Measurements from ENCODE around the gene VILL. TPM values are rescaled to one million over a fixed set of nuclear protein-coding genes. Genes with fewer than 3 reads are reported as not detected.

The VILL gene
- polyA plus RNA-seq, 1 of the 3 experiments (the other 2 are of a cell fraction) = 8.8 TPM

DNA sequence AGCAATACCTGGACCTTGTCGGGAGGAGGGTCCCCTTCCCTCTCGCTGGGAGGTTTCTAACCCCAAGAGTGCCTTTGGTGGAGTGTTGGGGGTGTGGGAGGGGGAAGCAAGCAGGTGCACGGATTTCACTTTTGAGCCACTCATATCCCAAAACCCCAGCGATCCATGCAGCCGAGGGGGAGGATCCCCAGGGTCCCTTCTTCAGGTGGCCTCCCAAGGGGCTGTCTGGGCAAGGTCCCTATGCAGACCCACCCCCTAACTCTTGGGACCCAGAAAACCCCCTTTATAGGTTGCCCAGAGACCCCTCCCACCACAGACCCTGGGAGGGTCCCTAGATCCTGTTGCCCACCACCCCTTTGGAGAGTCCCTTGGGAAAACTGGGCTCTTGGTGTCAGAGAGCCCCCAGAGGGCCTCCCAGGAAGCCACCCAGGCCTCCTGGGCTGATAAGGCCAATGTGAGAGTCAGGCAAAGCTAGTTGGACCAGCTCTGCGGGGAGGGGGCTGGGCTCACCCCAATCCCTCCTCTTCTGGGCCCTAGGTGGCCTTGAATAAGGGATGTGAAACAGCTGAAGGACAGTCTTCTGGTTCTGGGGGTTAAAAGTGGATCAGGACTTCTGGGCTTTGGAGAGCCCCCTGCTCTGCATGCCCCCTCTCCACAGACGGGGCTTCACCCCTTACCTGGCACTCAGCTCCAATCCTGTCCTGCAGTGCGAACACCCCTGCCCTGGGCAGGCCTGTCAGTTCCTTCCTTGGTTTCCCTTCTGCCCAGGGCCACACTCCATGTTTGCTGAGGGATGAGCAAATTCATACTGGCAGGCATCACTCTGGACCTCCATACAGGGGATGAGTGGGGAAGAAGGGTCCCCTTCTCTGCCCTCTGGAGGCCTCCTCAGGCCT, 39.8 kb downstream of the VILL start:
- peaks cover 13% of the 10 kb centered on the region for H3F3A ChIP-seq (replicated peaks; ENCODE audit: insufficient read depth)
- H3K9me3 ChIP-seq = no peaks in the 10 kb centered on the region
- no peaks in the 10 kb centered on the region for H3K27me3 ChIP-seq (ENCODE audit: insufficient read depth)
- H3K9me2 ChIP-seq = no peaks in the 10 kb centered on the region
- DNase-seq = no peak
- TF ChIP-seq RFX5 (IDR thresholded peaks at IDR 0.05; ENCODE audit: low read length) (no peak), POLR2AphosphoS5 (IDR thresholded peaks at IDR 0.05; ENCODE audit: low read depth, low read length) (0 out of 2 replicates have a peak, but pooled peaks have one; percentile 2)
- CTCF ChIA-PET = interaction anchor here (0.7 kb wide), 1 partner anchor 27 kb away, joined by 3 read pairs; no protein-coding TSS in a partner anchor
- peak overlapping the region; percentile 83 for H3K4me2 ChIP-seq
- H3K9ac ChIP-seq = peak overlapping the region; percentile 92
- peaks cover 18 to 23% of the 10 kb centered on the region in 2 experiments; a peak in 3 of 4 replicates for H3K4me1 ChIP-seq (ENCODE audit: control insufficient read depth in 1 of 2, insufficient read depth in 2 of 2, low read depth in 1 of 2, low read length in 1 of 2)
- H3K36me3 ChIP-seq (replicated peaks in 1 of 2; ENCODE audit: control insufficient read depth in 1 of 2, insufficient read depth in 2 of 2, low read length in 1 of 2) = no peaks in the 10 kb centered on the region
- 13% methylated on average over 2 of the region's 8 CpGs for WGBS (ENCODE audit: low lambda C conversion rate)
- H2AFZ ChIP-seq (ENCODE audit: low read depth) = peak overlapping the region; percentile 88
- H3K4me3 ChIP-seq (ENCODE audit: low read depth in 2 of 2, low read length in 1 of 2) = peak overlapping the region; percentile 75 to 77
- peaks cover 3% of the 10 kb centered on the region; the same call in 1 of the 2 replicates for H4K20me1 ChIP-seq (ENCODE audit: insufficient read depth)
- peak overlapping the region in 1 of 2 experiments; percentile 58; a peak in 3 of 4 replicates for H3K27ac ChIP-seq (ENCODE audit: low read depth in 2 of 2, low read length in 1 of 2)
- POLR2A ChIA-PET = interaction anchor here (0.6 to 1.8 kb wide), 4 partner anchors 12 to 241 kb away, joined by 3 to 6 read pairs (median 4); partner anchors contain the start of gene ACAA1
- peaks cover 3% of the 10 kb centered on the region; the same call in 1 of the 2 replicates for H3K79me2 ChIP-seq (ENCODE audit: insufficient read depth)

DNA sequence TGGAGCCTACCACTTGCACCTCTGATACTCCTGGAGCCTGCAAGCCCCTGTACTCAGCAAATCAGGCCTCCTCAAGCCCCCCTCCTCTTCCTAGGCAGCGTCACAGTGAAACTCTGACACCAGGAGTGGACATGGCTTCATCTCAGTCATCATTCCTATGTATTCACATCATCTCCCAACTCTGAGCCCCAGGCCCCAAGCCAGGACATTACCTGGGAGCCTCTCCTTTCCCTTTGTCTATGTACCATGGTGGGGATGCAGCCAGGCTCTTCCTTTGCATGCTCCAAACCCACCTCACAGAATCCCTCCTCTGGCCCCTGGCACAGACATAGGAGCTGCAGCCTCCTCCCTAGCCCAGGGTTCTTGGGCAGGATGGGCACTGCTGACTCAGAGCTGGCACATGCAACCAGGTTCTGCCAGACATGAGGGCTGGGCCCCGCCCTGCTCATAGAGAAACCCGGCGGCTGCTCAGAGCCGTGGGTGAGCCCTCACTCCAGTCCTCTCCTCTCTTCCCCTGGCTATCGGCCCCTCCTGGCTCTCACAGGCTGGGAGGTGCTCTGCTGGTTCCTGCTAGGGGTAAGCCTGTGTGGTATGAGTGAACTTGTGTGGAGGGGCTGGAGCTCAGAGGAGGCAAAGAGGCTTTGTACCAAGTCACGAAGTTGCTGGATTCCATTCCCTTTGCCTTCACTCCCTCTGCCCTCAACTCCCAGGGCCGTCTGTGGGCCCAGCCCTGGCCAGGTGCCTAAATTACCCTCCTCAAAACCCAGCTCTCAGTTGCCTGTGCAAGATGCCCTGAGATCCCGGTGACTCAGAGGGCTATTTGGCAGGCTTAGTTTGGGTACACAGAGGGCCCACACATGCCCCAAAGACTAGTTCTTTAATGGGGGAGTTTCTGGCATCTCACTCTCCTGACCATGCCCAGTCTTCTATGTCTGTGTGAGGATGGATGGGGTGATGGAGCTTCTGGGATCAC, 40.7 kb downstream of the VILL start:
- peaks cover 13 to 17% of the 10 kb centered on the region in 2 experiments; a peak in 3 of 4 replicates for H3K4me1 ChIP-seq (ENCODE audit: control insufficient read depth in 1 of 2, insufficient read depth in 2 of 2, low read depth in 1 of 2, low read length in 1 of 2)
- H4K20me1 ChIP-seq (ENCODE audit: insufficient read depth) = peaks cover 3% of the 10 kb centered on the region; the same call in 1 of the 2 replicates
- no peaks in the 10 kb centered on the region for H3K27me3 ChIP-seq (ENCODE audit: insufficient read depth)
- ChIA-PET POLR2A (interaction anchor here (1.8 kb wide), 1 partner anchor 105 kb away, joined by 6 read pairs; the partner anchor contains the start of gene ACAA1), CTCF (no interaction called here)
- peak overlapping the region; percentile 83 for H3K4me2 ChIP-seq
- H3F3A ChIP-seq (replicated peaks; ENCODE audit: insufficient read depth) = peaks cover 6% of the 10 kb centered on the region
- no peaks in the 10 kb centered on the region for H3K9me3 ChIP-seq
- H3K27ac ChIP-seq (ENCODE audit: low read depth in 2 of 2, low read length in 1 of 2) = peak overlapping the region in 1 of 2 experiments; percentile 58; a peak in 2 of 4 replicates
- no peak overlapping the region for H3K4me3 ChIP-seq (ENCODE audit: low read depth in 2 of 2, low read length in 1 of 2)
- H3K36me3 ChIP-seq (replicated peaks in 1 of 2; ENCODE audit: control insufficient read depth in 1 of 2, insufficient read depth in 2 of 2, low read length in 1 of 2) = no peaks in the 10 kb centered on the region
- DNase-seq = no peak
- TF ChIP-seq YY1 (IDR thresholded peaks at IDR 0.05; ENCODE audit: low read depth) = no peak; the same call in 1 of the 2 replicates
- peak; percentile 56; the same call in 1 of the 2 replicates for TF ChIP-seq FOSL2 (IDR thresholded peaks at IDR 0.05; ENCODE audit: borderline replicate concordance, low read depth)
- TF ChIP-seq, protein P1, sequence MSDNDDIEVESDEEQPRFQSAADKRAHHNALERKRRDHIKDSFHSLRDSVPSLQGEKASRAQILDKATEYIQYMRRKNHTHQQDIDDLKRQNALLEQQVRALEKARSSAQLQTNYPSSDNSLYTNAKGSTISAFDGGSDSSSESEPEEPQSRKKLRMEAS (IDR thresholded peaks at IDR 0.05; ENCODE audit: low read depth) = peak; percentile 73
- TF ChIP-seq JUND (IDR thresholded peaks at IDR 0.05) = peak; percentile 30; the same call in 1 of the 2 replicates
- no peak for TF ChIP-seq MEF2A (IDR thresholded peaks at IDR 0.05; ENCODE audit: borderline replicate concordance, low read depth)
- peak; percentile 67 for TF ChIP-seq NFIC (IDR thresholded peaks at IDR 0.05; ENCODE audit: borderline replicate concordance)
- TF ChIP-seq TAF1 (IDR thresholded peaks at IDR 0.05; ENCODE audit: borderline replicate concordance, low read depth, low read length) = peak; percentile 42; the same call in 1 of the 2 replicates
- H2AFZ ChIP-seq (ENCODE audit: low read depth) = peak overlapping the region; percentile 88; the same call in 1 of the 2 replicates
- H3K9ac ChIP-seq = peak overlapping the region; percentile 92
- 26% methylated on average over 7 of the region's 9 CpGs for WGBS (ENCODE audit: low lambda C conversion rate)
- H3K79me2 ChIP-seq (ENCODE audit: insufficient read depth) = peaks cover 3% of the 10 kb centered on the region; the same call in 1 of the 2 replicates
- no peaks in the 10 kb centered on the region for H3K9me2 ChIP-seq

Data from SK-N-SH (cell line).